DND-41 (cell line): ENCODE measurements around the gene KRTAP10-12.

Experiments
- EZH2 ChIP-seq: IDR thresholded peaks from 3 replicates; pipeline ENCODE4 v1.6.1; 2012; ENCODE audit warnings: borderline replicate concordance, low read depth, mild to moderate bottlenecking, moderate library complexity, low read length, inconsistent platforms; ENCODE audit not compliant: severe bottlenecking
- TF ChIP-seq, protein P1 (sequence below): IDR thresholded peaks from 2 replicates; pipeline ENCODE4 v1.5.1; 2012; ENCODE audit warnings: borderline replicate concordance, low read length, moderate library complexity, mild to moderate bottlenecking; ENCODE audit not compliant: poor library complexity, severe bottlenecking; ENCODE audit errors: extremely low read depth

DNA sequence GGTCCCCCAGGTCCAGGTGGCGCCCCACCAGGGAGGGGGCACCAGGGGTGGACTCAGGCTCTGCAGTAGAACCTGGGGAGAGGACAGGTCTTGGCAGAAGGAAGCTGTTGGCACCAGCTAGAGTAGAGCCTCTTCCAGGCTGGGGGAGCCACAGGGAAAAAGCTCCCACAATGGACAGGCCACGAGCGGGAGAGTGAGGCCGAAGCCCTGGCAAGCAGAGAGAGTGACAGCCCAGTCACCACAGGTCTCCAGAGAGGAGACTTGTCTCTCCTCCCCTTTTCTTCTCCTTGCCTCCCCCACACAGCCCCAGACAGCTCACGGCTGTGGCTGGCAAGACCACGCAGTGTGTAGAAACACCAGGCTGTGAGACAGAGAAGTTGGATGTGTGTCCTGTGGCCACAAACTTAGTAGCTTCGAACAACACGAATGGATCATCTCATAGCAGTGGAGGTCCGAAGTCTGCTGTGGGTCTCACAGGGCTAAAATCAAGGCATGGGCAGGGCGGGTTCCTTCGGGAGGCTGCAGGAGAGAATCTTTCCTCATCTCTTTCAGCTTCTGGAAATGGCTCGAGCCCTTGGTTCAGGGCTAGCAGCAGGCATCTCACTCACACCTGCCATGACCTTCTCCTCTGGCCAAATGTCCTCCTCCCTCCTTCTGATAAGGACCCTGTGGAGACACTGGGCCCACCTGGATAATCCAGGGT lies 45.8 kb upstream of the KRTAP10-12 start:
- TF ChIP-seq, protein P1, sequence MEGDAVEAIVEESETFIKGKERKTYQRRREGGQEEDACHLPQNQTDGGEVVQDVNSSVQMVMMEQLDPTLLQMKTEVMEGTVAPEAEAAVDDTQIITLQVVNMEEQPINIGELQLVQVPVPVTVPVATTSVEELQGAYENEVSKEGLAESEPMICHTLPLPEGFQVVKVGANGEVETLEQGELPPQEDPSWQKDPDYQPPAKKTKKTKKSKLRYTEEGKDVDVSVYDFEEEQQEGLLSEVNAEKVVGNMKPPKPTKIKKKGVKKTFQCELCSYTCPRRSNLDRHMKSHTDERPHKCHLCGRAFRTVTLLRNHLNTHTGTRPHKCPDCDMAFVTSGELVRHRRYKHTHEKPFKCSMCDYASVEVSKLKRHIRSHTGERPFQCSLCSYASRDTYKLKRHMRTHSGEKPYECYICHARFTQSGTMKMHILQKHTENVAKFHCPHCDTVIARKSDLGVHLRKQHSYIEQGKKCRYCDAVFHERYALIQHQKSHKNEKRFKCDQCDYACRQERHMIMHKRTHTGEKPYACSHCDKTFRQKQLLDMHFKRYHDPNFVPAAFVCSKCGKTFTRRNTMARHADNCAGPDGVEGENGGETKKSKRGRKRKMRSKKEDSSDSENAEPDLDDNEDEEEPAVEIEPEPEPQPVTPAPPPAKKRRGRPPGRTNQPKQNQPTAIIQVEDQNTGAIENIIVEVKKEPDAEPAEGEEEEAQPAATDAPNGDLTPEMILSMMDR = no peak
- no peak for TF ChIP-seq EZH2
